RWPE2 (cell line): ENCODE data around the gene EXOC7.

Source experiments
- ATAC-seq: fragments of 200-7000 bp; cut with Tn5 transposase; 3 replicates; pipeline ENCODE4 v1.9.1; 2021; ENCODE audit warnings: low read depth
- DNase-seq: peaks from one replicate; pipeline ENCODE4 v3.0.0-alpha.2; 2020; ENCODE audit warnings: low spot score
- H3K27ac ChIP-seq: fragments of 450-650 bp; 2 replicates; pipeline ENCODE4 v1.5.1; 2017; ENCODE audit warnings: mild to moderate bottlenecking; ENCODE audit not compliant: poor library complexity, severe bottlenecking
- H3K27me3 ChIP-seq: fragments of 250-450 bp; sonication (Bioruptor Pico); 2 replicates; pipeline ENCODE4 v1.5.1; 2021; ENCODE audit warnings: mild to moderate bottlenecking, moderate library complexity; ENCODE audit not compliant: insufficient read depth, poor library complexity, severe bottlenecking
- H3K36me3 ChIP-seq: fragments of 250-450 bp; sonication (Bioruptor Pico); 2 replicates; pipeline ENCODE4 v1.5.1; 2020; ENCODE audit warnings: low read depth, mild to moderate bottlenecking, moderate library complexity
- H3K4me1 ChIP-seq: fragments of 250-450 bp; sonication (Bioruptor Pico); 2 replicates; pipeline ENCODE4 v1.5.1; 2021; ENCODE audit warnings: mild to moderate bottlenecking, moderate library complexity; ENCODE audit not compliant: insufficient read depth, poor library complexity, severe bottlenecking
- H3K4me3 ChIP-seq: fragments of 250-450 bp; sonication (Bioruptor Pico); 2 replicates; pipeline ENCODE4 v1.5.1; 2021; ENCODE audit warnings: mild to moderate bottlenecking, moderate library complexity; ENCODE audit not compliant: severe bottlenecking
- H3K9me3 ChIP-seq: fragments of 250-450 bp; sonication (Bioruptor Pico); 2 replicates; pipeline ENCODE4 v1.5.1; 2021; ENCODE audit warnings: mild to moderate bottlenecking, moderate library complexity; ENCODE audit not compliant: severe bottlenecking
- CTCF ChIP-seq: fragments of 450-650 bp; IDR thresholded peaks from one replicate; pipeline ENCODE4 v1.5.1; 2017; ENCODE audit warnings: mild to moderate bottlenecking, moderate library complexity; ENCODE audit not compliant: poor library complexity, severe bottlenecking

EXOC7 gene

GRCh38 chr17:76146053-76146851 is 42.7 kb upstream of the EXOC7 start:
- ATAC-seq = no peak
- H3K4me3 ChIP-seq = no peak overlapping the region
- H3K36me3 ChIP-seq = no peaks in the 10 kb centered on the region
- TF ChIP-seq CTCF = no peak
- DNase-seq = no peak
- no peaks in the 10 kb centered on the region for H3K27me3 ChIP-seq
- no peaks in the 10 kb centered on the region for H3K9me3 ChIP-seq
- H3K4me1 ChIP-seq = no peaks in the 10 kb centered on the region
- no peak overlapping the region for H3K27ac ChIP-seq

GRCh38 chr17:76145231-76146052 is 41.9 kb upstream of the EXOC7 start:
- Histone ChIP-seq H3K9me3 (no peaks in the 10 kb centered on the region), H3K4me1 (no peaks in the 10 kb centered on the region), H3K27me3 (peaks cover 6% of the 10 kb centered on the region), H3K36me3 (no peaks in the 10 kb centered on the region), H3K27ac (no peak overlapping the region), H3K4me3 (no peak overlapping the region)
- ATAC-seq (no peak), DNase-seq (peak; percentile 42)
- TF ChIP-seq CTCF = no peak

- TF ChIP-seq CTCF = no peak
- H3K36me3 ChIP-seq = no peaks in the 10 kb centered on the region
- H3K4me3 ChIP-seq = no peak overlapping the region
- H3K27ac ChIP-seq = no peak overlapping the region
- peak; percentile 47 for DNase-seq
- no peaks in the 10 kb centered on the region for H3K9me3 ChIP-seq
- peaks cover 28% of the 10 kb centered on the region for H3K27me3 ChIP-seq
- ATAC-seq = no peak
- H3K4me1 ChIP-seq = no peaks in the 10 kb centered on the region
Measured at GRCh38 chr17:76142585-76143041, 39.0 kb upstream of the EXOC7 start.

- no peaks in the 10 kb centered on the region for H3K36me3 ChIP-seq
- no peaks in the 10 kb centered on the region for H3K9me3 ChIP-seq
- no peak for ATAC-seq
- DNase-seq = peak; percentile 45
- no peak overlapping the region for H3K4me3 ChIP-seq
- H3K27ac ChIP-seq = no peak overlapping the region
- H3K4me1 ChIP-seq = no peaks in the 10 kb centered on the region
- H3K27me3 ChIP-seq = peaks cover 28% of the 10 kb centered on the region
- TF ChIP-seq CTCF = no peak
Measured at GRCh38 chr17:76142039-76142584, 38.5 kb upstream of the EXOC7 start.
